ENCODE results near the gene DNAJC5G.

Gene DNAJC5G

GRCh38 chr2:27275211-27276150 is at the start of gene DNAJC5G:
DNAJC5G (plus strand) TSS chr2:27275433; CDS start chr2:27276729, 1,296 bp downstream.
- no peak for DNase-seq (ENCODE audit: low spot score in 2 of 2)
- no peaks in the 10 kb centered on the region for H3K9me3 Mint-ChIP-seq
- H3K27ac Mint-ChIP-seq, result no peak within 1 kb of the TSS
- H3K4me3 Mint-ChIP-seq, result no peak within 1 kb of the TSS
- ATAC-seq, result no peak
- no peaks in the 10 kb centered on the region for H3K36me3 Mint-ChIP-seq
- no peaks in the 10 kb centered on the region for H3K4me1 Mint-ChIP-seq

DNA sequence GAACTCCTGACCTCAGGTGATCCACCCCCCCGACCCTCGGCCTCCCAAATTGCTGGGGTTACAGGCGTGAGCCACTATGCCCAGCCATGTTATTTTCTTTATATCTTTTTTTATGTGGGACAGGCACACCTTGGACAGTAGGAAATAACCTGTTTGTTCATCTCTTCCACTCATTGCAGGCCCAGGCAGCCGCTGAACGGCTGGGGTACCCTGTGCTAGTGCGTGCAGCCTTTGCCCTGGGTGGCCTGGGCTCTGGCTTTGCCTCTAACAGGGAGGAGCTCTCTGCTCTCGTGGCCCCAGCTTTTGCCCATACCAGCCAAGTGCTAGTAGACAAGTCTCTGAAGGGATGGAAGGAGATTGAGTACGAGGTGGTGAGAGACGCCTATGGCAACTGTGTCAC is 49.7 kb upstream of the DNAJC5G start:
- Mint-ChIP-seq H3K36me3 (peaks cover 100% of the 10 kb centered on the region), H3K27ac (peak overlapping the region; percentile 50), H3K4me1 (no peaks in the 10 kb centered on the region), H3K4me3 (no peak overlapping the region), H3K9me3 (no peaks in the 10 kb centered on the region)
- DNase-seq (ENCODE audit: low spot score in 2 of 2) (no peak), ATAC-seq (no peak)

DNA sequence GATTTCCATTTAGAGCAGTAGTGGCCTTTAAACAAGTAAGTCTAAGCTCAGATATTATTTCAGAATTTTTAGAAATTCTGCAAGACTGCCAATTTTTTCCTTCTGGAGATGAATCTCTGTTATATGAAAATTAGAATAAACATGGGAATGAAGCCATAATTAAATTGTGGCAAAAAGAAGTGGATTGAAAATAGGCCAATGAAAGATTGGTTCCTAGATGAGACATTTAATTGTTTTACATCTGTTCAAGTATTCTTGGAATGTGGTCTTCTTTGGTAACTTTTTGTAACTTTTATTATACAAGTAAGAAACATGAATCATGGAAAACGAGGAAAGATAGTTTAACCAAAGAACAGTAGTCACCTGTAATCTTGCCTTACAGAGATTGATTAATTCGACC is 47.7 kb upstream of the DNAJC5G start:
- DNase-seq (ENCODE audit: low spot score in 2 of 2) (no peak), ATAC-seq (no peak)
- peaks cover 100% of the 10 kb centered on the region for H3K36me3 Mint-ChIP-seq
- H3K4me1 Mint-ChIP-seq, result no peaks in the 10 kb centered on the region
- no peaks in the 10 kb centered on the region for H3K9me3 Mint-ChIP-seq
- H3K4me3 Mint-ChIP-seq, result no peak overlapping the region
- no peak overlapping the region for H3K27ac Mint-ChIP-seq

- H3K4me3 Mint-ChIP-seq, result no peak overlapping the region
- H3K4me1 Mint-ChIP-seq, result no peaks in the 10 kb centered on the region
- peaks cover 100% of the 10 kb centered on the region for H3K36me3 Mint-ChIP-seq
- DNase-seq (ENCODE audit: low spot score in 2 of 2) (no peak), ATAC-seq (no peak)
- no peaks in the 10 kb centered on the region for H3K9me3 Mint-ChIP-seq
- no peak overlapping the region for H3K27ac Mint-ChIP-seq
Observed at GRCh38 chr2:27231921-27232320, 43.3 kb upstream of the DNAJC5G start.

- Mint-ChIP-seq H3K27ac (no peak overlapping the region), H3K36me3 (peaks cover 100% of the 10 kb centered on the region), H3K9me3 (no peaks in the 10 kb centered on the region), H3K4me3 (no peak overlapping the region), H3K4me1 (no peaks in the 10 kb centered on the region)
- DNase-seq (ENCODE audit: low spot score in 2 of 2) (no peak), ATAC-seq (no peak)
Observed at GRCh38 chr2:27233341-27233740, 41.9 kb upstream of the DNAJC5G start.

GRCh38 chr2:27236136-27236535 is 39.1 kb upstream of the DNAJC5G start:
- ATAC-seq (no peak), DNase-seq (ENCODE audit: low spot score in 2 of 2) (no peak)
- no peak overlapping the region for H3K27ac Mint-ChIP-seq
- H3K36me3 Mint-ChIP-seq, result peaks cover 100% of the 10 kb centered on the region
- H3K4me1 Mint-ChIP-seq, result no peaks in the 10 kb centered on the region
- H3K9me3 Mint-ChIP-seq, result no peaks in the 10 kb centered on the region
- no peak overlapping the region for H3K4me3 Mint-ChIP-seq

DNA sequence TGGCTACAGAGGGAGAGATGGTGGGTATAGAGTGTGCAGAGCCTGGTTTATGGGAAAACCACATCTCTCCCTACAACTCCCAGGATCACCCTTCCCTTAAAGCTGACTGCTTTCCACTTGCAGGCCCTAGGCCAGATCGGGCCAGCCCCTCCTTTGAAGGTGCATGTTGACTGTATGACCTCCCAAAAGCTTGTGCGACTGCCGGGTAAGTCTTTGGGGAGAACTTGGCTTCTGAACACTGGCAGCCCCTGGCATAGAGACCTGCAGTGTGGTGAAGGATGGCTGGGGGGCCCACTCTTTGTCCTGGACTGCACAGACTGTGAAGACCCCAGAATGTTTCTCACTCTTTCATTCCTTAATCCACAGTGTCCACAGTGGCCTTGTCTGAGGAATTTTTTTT is 38.6 kb upstream of the DNAJC5G start:
- H3K9me3 Mint-ChIP-seq, result no peaks in the 10 kb centered on the region
- H3K27ac Mint-ChIP-seq, result no peak overlapping the region
- H3K4me3 Mint-ChIP-seq, result no peak overlapping the region
- H3K4me1 Mint-ChIP-seq, result peaks cover 4% of the 10 kb centered on the region
- ATAC-seq (no peak), DNase-seq (ENCODE audit: low spot score in 2 of 2) (no peak)
- H3K36me3 Mint-ChIP-seq, result peaks cover 100% of the 10 kb centered on the region

DNA sequence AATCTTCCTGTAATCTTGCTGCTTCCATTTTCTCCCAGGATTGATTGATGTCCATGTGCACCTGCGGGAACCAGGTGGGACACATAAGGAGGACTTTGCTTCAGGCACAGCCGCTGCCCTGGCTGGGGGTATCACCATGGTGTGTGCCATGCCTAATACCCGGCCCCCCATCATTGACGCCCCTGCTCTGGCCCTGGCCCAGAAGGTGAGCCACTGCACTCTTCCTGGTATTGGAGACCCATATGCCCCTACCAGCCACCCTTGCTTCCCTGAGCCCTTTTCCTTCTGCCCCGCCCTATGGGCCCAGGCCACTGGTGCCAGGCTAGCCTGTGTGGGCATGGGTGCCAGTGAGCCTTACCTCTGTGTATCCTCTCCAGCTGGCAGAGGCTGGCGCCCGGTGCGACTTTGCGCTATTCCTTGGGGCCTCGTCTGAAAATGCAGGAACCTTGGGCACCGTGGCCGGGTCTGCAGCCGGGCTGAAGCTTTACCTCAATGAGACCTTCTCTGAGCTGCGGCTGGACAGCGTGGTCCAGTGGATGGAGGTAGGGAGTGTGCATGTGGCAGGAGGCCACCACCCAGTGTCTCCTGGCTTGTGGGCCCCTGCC is 37.8 kb upstream of the DNAJC5G start:
- peaks cover 100% of the 10 kb centered on the region for H3K36me3 Mint-ChIP-seq
- peaks cover 10% of the 10 kb centered on the region for H3K4me1 Mint-ChIP-seq
- DNase-seq (ENCODE audit: low spot score in 2 of 2), result no peak
- no peak overlapping the region for H3K27ac Mint-ChIP-seq
- H3K4me3 Mint-ChIP-seq, result no peak overlapping the region
- no peaks in the 10 kb centered on the region for H3K9me3 Mint-ChIP-seq
- ATAC-seq, result no peak

DNA sequence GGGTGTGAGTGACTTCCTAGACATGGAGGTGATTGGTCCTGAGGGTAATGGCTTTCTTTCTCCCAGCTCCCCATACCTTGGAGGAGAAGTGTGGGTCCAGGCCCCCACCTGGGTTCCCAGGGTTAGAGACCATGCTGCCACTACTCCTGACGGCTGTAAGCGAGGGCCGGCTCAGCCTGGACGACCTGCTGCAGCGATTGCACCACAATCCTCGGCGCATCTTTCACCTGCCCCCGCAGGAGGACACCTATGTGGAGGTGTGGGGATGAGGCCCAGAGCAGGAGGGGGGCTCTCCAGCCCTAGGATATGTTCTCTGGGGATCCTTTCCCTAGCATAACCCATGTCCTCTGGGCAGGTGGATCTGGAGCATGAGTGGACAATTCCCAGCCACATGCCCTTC is 36.3 kb upstream of the DNAJC5G start:
- DNase-seq (ENCODE audit: low spot score in 2 of 2) (no peak), ATAC-seq (no peak)
- Mint-ChIP-seq H3K4me3 (no peak overlapping the region), H3K27ac (no peak overlapping the region), H3K36me3 (peaks cover 100% of the 10 kb centered on the region), H3K4me1 (peaks cover 10% of the 10 kb centered on the region), H3K9me3 (no peaks in the 10 kb centered on the region)

- Mint-ChIP-seq H3K27ac (no peak overlapping the region), H3K36me3 (peaks cover 89% of the 10 kb centered on the region), H3K4me3 (no peak overlapping the region), H3K4me1 (peaks cover 10% of the 10 kb centered on the region), H3K9me3 (no peaks in the 10 kb centered on the region)
- DNase-seq (ENCODE audit: low spot score in 2 of 2), result no peak
- ATAC-seq, result no peak
Observed at GRCh38 chr2:27240406-27240805, 34.8 kb upstream of the DNAJC5G start.

- Mint-ChIP-seq H3K4me1 (peaks cover 10% of the 10 kb centered on the region), H3K9me3 (no peaks in the 10 kb centered on the region), H3K36me3 (peaks cover 73% of the 10 kb centered on the region), H3K4me3 (no peak overlapping the region), H3K27ac (peak overlapping the region; percentile 61)
- DNase-seq (ENCODE audit: low spot score in 2 of 2) (no peak), ATAC-seq (no peak)
Observed at GRCh38 chr2:27241761-27242613, 33.2 kb upstream of the DNAJC5G start.

- DNase-seq (ENCODE audit: low spot score in 2 of 2) (no peak), ATAC-seq (no peak)
- Mint-ChIP-seq H3K9me3 (no peaks in the 10 kb centered on the region), H3K4me1 (peaks cover 10% of the 10 kb centered on the region), H3K36me3 (peaks cover 67% of the 10 kb centered on the region), H3K27ac (peak overlapping the region; percentile 61), H3K4me3 (no peak overlapping the region)
Observed at GRCh38 chr2:27242614-27242951, 32.6 kb upstream of the DNAJC5G start.

DNA sequence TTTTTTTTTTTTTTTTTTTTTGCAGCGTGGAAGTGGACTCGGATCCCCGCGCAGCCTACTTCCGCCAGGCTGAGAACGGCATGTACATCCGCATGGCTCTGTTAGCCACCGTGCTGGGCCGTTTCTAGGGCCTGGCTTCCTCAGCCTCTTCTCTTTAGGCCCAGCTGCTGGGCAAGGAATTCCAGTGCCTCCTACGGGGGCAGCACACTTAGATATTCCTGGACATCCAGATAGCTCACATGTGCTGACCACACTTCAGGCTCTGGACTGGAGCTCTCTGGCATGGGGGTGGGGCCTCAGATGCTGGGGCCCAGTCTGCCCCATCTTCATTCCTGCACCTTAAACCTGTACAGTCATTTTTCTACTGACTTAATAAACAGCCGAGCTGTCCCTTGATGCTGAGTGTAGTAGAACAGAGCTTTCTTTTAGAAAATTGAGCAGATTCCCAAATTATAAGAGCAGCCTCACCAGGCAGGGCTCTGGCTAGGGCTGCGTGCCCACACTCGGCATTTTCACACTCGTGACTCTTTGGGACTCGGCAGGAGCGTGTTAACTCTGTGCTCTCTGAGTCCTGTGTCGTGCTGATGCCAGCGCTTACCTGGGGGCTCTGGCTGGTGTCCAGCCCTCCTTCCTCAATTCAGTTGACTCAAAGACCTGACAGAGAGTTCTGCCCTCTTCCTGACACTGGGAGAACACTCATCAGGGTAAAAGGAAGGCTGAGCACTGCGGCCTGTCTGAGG is 31.7 kb upstream of the DNAJC5G start:
- no peak for ATAC-seq

GRCh38 chr2:27245116-27245515 is 30.1 kb upstream of the DNAJC5G start:
- DNase-seq (ENCODE audit: low spot score in 2 of 2) (no peak), ATAC-seq (no peak)
- H3K4me1 Mint-ChIP-seq, result peaks cover 10% of the 10 kb centered on the region
- H3K9me3 Mint-ChIP-seq, result no peaks in the 10 kb centered on the region
- H3K27ac Mint-ChIP-seq, result no peak overlapping the region
- H3K36me3 Mint-ChIP-seq, result peaks cover 48% of the 10 kb centered on the region
- H3K4me3 Mint-ChIP-seq, result no peak overlapping the region

More for the DNA sequence above, 31.7 kb upstream of the DNAJC5G start:
- no peaks in the 10 kb centered on the region for H3K9me3 Mint-ChIP-seq
- peaks cover 62% of the 10 kb centered on the region for H3K36me3 Mint-ChIP-seq
- DNase-seq (ENCODE audit: low spot score in 2 of 2), result no peak
- no peak overlapping the region for H3K27ac Mint-ChIP-seq
- peaks cover 10% of the 10 kb centered on the region for H3K4me1 Mint-ChIP-seq
- no peak overlapping the region for H3K4me3 Mint-ChIP-seq

DNA sequence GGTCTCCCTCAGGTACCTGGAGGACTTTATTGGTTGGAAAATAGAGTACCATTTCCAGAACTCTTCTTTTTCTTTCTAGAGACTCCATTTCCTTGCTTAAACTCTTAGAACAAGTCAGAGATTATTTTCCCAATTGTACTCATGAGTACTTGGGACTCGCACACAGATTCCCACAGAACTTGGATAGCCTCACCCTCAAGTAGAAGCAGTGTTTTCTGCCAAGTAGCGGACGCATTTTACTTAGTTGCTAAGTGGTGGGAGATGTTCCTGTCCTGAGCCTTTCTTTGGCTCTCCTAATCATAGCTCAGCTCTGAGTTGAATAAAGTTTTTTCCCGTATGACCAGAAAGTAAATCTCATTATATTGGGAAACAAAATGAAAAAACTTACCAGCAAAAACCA is 29.6 kb upstream of the DNAJC5G start:
- Mint-ChIP-seq H3K36me3 (peaks cover 43% of the 10 kb centered on the region), H3K4me3 (no peak overlapping the region), H3K4me1 (peaks cover 10% of the 10 kb centered on the region), H3K9me3 (no peaks in the 10 kb centered on the region), H3K27ac (no peak overlapping the region)
- ATAC-seq (no peak), DNase-seq (ENCODE audit: low spot score in 2 of 2) (no peak)
